Stimulated activated CD4-positive, alpha-beta T cell treated with anti-CD3 and anti-CD28 coated beads, TNF-alpha, amount 100 ng/mL, for 1 hour (primary cell): Measurements from ENCODE around the gene G6PC2.
"Not testable (repeated sequence)": the region's sequence is repeated elsewhere in the genome, so short reads cannot be mapped to it uniquely, and the experiment has no call there.

Experiments
- DNase-seq, 3 donors: peaks; one replicate each; pipeline ENCODE4 v3.0.0-alpha.2; 2020; ENCODE audit warnings: low read depth in 3 of 3, low spot score in 1 of 3

Gene G6PC2

DNA sequence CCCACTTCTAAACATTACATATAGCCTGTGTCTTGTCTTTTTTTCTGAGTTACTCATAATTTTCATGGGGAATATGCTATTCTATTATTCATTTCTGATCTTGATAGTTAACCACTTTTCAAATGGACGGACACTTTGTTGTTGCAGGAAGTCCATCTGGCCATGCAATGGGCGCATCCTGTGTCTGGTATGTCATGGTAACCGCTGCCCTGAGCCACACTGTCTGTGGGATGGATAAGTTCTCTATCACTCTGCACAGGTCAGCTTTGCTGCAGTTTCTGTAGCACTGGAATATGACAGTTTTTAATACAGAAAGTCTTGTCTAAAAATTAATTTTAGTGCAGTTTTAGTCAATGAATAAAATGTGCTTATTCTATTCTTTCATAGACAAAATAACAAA is 3.3 kb downstream of the G6PC2 start:
- no peak for DNase-seq

DNA sequence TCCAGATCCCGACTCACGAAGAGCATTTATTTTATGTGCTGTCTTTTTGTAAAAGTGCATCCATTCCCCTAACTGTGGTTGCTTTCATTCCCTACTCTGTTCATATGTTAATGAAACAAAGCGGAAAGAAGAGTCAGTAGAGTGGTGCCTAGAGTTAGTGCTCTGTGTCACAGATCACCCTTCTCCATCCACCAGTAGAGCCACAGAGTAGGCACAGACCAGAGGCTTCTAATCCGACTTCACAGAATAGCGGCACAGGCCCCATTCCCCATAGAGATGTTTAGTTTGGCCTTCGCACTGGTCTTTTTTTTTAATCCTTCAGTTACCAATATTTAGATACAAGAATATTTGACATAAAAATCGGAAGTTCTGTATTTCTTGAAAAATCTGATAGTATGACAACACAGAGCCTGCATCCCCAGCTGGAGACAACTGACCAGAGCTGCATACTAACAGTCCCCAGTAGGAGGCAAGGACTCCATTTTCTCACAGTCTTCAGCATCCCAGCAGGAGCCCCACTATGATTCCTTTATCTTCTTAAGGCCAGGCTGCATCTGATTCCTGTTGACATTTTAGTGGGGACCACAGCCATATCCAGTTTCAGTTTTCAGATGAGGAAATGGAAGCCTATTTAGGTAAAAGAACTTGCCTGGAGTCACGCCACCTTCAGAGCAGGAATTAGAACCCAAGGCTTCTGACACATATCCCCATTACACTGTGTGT is 7.0 kb downstream of the G6PC2 start:
- no peak for DNase-seq

DNA sequence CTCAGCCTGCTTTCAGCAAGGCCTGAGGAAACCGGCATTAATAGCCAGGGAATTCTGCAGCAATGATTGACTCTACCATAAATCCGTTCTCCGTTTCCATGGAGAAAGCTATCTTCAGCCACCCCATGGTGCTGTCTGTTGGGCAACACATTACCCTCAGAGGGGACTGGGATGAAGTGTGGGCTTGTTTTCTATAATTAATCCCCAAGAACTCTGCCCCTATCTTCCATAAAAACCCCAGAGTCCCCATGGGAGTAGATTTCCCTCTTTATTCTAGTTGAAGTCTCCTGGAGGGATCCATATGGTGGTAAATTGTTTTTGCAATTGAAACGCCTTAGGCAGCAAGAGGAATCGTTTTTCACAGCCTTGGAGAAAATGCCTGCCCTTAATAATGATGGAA is 9.2 kb downstream of the G6PC2 start:
- DNase-seq = no peak

DNA sequence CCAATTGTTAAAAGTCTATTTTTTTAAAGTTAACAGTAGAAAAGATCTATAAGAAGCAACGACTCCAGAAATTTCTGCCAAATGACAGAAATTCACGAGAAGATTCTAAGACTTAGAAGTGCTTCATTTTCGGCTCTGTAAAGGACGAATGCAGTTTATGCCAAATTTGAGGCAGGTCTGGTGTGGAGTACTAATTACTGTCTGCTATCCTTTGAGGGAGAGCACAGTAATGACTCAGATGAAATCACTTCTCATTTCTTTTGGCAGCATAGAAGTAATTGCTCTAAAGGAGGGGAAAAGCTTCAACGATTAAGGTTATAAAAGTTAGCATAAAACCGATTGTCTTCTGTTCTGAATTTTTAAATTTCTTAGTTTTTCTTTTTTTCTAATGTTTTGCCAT is 11.4 kb downstream of the G6PC2 start:
- no peak for DNase-seq

DNA sequence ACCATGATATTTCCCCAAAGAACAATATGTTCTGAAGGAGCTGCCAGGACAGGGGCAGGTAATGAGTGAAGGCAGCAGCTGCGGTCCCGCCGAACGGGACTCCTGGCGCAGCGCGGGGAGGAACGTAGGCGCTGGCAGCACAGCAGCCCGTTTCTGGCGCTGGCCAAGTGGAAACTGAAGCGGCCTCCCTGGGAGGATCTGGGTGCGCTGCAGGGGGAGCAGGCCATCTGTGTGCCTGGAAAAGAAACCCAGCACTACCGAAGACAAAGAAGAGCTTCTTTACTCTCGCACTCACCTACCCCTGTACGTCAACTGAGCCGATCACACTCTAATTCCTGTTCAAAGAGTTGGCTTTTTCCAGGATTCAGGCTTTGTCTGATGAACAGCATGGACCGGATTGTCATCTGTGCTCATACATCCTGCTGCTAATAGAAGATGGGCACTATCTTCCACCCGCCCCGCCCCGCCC is 11.8 kb downstream of the G6PC2 start:
- no peak for DNase-seq

DNA sequence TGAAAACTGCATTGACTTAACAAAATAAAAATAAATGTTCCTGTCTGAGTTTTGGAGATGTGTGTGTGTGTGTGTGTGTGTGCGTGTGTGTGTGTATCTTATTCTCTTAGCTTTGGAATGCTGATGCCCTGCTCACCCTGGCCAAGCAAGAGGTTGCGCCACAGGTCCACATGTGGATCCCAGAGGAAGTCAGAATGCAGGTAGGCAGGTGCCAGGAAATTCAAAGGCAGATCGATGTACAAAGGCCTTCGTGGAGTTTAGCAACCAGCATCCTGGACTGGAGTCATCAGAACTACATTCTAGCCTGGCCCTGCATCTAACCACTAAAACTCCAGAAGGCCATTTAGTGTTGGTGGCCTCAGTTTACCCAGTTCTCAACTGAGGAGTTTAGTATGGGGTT is 12.4 kb downstream of the G6PC2 start:
- DNase-seq = no peak

DNA sequence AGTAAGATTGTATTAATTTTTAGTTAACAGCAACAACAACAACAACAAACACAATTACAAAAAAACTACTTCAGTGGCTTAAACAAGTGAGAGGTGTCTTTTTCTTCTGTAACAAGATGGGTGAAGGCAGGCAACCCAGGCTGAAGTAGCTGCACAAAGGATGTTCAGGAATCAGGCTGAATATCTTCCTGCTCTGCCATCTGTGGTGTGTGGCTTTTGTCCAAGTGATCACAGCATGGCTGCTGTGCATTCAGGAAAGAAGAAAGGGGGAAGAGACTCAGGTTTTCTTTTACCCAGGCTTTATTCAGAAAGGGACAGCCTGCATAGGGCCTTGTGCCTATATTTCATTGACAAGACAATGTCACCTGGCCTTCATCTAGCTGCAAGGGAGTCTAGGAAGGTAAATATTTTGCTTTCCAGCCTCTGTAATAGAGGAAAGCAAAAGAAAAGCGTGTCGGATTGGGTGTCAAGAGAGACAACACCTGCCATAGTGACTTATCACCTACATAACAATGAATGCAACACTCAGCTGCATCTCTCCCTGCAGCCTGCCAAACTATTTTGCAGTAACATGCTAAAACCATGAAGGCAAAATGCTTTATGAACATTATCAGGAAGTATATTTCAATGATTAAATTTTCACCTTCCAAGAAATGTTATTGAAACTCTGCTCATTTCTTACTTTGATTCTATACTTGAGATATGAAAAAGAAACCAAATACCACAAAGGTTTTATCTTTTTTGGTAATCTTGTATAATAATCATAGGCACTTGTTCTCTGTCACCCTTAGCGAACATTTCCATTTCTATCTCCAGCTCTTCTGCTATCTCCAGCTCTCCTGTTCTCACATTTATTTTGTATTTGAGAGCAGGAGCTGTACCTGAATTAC is 14.6 kb downstream of the G6PC2 start:
- DNase-seq = no peak

DNA sequence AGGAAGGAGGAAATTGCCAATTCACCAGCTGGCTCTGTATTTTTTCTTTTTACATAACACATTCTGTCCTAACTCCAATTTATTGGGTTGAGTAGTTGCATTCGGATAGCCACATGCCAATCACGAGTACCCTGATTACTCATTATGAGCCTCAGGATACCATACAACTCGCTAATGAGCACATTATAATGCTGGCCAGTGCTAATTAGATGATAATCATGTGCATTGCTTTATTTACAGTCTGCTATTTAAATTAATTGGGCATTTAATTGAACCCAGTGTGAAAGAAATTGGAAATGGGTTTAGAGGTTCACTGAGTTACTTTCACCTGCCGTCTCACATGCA is 15.2 kb downstream of the G6PC2 start:
- DNase-seq = no peak

DNA sequence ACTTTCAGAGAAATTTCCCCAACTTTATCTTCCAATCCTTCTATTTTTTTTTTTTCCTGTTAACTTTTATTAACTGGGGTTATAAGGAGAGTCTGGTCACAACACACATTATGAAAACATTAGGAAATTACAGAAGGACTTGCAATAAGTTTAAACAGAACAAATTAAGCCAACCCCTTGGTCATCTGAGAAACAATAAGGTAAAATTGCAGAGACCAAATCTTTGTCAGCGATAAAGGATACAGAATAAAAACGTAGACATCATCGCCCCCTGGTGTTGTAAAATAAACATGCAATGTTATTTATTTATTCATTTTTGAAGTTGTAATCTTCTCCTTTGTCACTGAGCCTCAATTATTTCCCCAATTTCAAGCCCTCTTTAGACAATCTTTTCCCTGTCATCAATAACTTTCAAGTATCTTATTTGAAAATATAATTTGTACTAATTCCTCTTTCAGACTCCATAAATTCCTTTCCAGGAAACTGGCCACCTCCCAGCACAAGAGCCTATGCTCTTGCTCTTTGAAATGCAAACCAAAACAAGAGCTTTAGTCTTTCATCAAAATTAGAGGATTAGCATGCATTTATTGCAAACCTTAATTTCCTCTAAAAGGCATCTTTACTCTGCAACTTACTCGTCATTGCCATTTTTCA is 19.5 kb downstream of the G6PC2 start:
- no peak for DNase-seq

DNA sequence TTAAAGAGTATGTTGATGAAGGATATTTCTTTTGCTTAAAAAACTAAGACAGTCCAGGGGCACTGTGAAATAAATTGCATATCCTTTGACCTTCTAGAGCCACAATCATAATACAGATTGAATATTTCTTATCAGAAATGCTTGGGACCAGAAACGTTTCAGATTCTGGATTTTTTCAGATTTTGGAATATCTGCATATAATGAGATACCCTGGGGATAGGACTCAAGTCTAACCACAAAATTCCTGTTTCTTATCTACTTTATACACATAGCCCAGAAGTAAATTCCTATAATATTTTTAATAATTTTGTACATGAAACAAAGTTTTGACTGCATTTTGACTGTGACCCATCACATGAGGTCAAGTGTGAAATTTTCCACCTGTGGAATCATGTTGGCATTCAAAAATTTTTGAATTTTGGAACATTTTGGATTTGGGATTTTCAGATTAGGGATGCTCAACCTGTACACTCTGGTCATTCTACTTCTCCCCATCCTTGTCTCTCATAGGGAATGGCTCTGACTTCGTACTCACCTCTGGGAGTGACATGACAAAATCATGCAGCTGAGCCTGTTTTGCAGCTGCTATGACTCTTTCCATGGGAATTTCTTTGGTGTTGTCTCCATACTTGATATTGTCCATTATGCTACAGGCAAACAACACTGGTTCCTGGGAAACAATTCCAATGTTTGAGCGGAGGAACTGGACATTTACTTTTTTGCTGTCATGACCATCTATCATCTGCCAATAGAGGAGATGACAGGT is 25.7 kb downstream of the G6PC2 start:
- no peak for DNase-seq

DNA sequence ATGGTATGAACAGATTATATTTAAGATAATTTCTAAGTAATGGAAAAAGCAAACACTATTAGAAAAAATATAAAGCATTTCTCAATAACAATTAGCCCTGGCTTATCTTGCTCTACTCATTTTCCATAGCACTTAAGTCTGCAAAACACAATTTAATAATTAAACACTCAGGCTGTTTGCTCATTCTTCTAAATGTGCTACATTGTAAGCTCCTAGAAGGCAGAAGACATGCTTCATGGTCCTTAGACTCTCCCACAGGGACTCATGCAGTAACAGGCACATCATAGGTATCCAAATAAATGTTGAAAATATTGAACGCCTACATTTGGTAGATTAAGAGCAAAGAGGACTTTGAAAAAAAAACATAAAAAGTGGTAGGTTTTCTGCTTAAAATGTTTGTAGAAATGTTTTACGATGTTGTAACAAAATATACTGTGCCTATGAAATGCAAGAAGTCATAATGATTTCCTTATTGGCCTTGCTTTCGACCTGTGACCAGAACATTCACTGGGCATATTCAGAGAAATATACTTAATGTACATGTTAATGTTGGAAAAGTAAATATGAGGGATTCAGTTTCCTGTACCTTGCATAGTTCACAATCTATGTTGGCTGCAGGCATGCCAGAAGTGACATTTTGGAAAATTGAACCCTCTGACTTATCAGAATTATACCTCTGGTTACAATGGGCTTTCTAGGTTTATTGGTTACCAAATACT is 27.2 kb downstream of the G6PC2 start:
- no peak for DNase-seq

DNA sequence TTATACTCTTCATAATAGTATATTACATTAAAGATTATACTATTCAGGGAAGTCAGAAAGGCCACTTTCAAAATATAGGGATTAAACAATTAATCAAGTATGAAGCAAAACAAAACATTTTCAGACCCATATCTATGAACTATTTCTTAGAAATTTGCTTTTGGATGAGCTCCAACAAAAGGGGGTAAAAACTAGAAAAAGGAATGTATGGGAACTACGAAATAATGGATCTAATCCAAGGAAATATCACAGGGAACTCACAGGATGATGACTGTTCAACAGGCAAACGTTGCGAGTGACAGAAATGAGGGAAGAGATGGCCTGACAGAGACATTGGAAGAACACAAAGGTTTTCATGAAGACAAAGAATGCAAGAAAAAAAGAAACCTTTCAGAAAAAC is 27.9 kb downstream of the G6PC2 start:
- no peak for DNase-seq

DNA sequence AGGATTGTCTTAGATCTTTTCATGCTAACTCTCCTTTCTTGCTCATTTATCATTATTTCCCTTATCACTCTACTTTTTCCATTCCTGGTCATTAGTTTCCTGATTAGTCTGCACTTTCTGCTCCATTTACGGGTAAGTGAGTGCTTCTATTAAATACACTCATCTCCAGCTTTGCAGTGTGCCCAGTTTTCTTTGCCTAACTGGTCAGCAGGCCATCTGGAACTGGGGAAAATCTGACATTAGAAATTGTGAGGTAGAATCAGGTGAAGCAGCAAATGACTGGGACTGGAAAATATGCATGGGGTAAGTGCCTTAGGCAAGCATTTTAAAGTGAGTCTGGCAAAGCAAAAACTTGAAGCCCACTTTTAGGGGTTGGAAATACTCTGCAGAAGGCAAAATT is 29.2 kb downstream of the G6PC2 start:
- DNase-seq = no peak

DNA sequence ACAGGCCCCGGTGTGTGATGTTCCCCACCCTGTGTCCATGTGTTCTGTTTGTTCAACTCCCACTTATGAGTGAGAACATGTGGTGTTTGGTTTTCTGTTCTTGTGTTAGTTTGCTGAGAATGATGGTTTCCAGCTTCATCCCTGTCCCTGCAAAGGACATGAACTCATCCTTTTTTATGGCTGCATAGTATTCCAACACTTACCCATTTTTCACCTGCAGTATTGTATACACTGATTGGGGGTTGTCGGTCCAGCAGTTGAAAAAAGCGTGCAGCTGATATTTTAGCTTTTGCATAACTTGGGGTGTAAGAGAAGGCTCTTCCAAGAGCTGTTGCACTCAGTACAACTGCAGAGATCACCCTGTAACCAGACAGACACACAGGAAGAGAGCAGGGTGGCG is 31.1 kb downstream of the G6PC2 start:
- not testable (repeated sequence) for DNase-seq

DNA sequence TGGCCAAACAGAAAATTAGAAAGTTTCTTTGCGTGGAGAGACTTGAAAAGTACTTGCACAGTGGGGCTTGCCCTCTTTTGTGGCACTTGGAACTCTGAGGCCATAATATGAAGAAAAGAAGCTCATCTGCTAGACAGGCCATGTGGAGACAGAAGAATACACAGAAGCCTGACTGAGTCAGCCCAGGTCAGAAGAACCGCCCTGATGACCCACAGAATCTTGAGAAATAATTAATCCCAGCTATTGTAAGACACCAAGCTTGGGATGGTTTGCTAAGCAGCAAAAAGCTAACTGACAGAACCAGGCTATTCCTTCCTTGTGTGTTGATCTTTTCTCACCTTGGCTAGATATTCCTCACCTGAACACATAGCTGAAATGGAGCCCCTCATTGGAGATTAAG is 33.7 kb downstream of the G6PC2 start:
- DNase-seq = no peak

DNA sequence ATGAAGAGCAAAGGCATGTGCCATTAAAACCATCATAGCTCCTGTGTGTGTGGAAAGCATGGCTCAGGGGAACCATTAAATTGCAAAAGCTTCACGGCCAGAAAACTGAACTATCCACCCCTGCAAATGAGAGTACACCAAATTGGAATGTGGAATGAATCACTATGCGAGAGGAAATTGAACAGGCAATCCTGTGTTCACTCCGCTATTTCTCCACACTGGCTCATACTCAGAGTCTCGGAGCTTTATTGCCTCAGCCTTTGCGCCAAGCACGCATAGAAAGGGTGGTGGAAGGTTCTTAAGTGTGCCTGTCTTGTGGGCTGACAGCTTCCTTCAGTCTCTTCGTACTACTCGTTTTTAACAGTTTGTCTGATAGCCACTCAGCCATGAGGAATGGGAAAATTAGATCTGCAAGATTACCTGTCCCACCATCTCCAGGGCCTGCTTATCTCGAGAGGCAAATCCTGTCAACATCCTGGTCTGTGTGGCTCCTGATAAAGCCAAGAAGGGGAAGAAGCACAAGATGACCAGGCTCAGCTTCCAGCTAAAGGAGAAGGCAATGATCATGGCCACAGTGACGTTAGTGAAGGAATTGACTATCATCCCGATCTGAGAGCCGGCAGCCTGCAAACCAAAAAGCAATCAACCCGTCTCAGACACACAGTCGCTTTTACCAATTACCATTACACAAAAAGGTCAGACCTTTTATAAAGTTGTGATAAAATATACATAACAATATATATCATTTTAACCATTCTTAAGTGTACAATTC is 34.9 kb downstream of the G6PC2 start:
- no peak for DNase-seq

DNA sequence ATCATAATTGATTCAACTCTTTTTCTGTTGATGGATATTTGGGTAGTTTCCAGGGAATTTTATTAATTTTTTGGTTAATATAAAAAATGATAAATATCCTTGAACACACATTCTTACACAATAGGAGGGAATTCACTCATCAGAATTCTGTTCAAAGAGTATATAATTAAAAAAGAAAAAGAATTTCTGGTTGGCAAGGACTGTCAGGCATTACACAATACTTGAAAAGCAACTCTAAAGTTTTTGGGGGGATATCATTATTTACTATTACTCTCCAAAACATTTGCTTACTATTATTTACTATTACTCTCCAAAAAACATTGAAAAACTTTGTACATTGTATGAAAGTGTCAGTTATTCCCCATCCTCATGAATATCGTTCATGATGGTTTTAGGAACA is 38.0 kb downstream of the G6PC2 start:
- DNase-seq = no peak

DNA sequence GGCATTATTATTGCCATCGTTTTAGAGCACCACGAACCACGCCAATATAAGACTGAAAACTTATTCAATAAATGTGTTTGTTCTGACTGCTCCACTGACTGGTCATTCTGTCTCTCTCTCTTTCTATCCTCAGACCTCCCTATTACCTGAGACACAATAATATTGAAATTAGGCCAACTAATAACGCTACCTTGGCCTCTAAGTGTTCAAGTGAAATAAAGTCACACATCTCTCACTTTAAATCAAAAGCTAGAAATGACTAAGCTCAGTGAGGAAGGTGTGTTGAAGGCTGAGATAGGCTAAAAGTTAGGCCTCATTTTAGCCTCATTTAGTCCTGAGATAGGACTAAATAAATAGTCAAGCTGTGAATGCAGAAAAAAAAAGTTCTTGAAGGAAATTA is 38.8 kb downstream of the G6PC2 start:
- no peak for DNase-seq

DNA sequence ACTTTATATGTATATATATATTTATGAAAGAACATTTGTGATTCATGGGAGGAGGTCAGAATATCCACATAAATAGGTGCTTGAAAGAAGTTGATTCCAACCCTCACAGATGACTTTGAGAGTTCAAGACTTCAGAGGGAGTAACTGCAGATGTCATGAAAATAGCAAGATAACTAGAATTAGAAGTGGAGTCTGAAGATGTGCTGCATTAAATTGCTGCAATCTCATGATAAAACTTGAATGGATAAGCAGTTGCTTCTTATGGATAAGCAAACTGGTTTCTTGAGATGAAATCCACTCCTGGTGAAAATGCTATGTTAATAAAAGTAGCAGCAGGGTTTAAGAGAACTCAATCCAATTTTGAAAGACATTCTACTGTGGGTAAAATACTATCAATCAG is 40.2 kb downstream of the G6PC2 start:
- no peak for DNase-seq

DNA sequence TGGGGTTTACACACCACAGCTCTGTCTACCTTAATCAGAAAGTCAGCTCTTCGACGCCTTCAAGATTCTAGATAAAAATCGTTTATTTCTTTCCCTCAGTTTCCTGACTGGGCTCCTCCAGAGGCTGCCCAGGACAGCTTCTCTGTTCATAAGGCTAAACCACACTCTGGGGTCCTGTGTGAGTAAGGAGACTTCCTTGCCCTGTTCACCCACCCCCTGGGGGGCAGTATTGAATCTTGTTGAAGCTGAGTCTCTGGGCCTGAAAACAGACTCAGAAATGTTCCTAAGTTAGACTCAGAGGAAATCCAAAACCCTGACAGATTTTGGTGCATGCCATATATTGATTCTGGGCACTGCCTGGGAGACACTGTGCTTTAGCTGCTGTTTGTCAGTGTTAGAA is 43.0 kb downstream of the G6PC2 start:
- no peak for DNase-seq
